Endodermal cell (in vitro differentiated cells): ENCODE data around the gene FBL. TPM values are rescaled to one million over a fixed set of nuclear protein-coding genes. Genes with fewer than 3 reads are reported as not detected.

ENCODE experiments used
- DNase-seq: peaks from one replicate; pipeline ENCODE4 v3.0.0-alpha.2; 2017
- H3K27ac ChIP-seq: 2 replicates; pipeline ENCODE4 v1.5.1; 2013; ENCODE audit warnings: mild to moderate bottlenecking, low read depth, low read length, moderate library complexity
- H3K27me3 ChIP-seq: 2 replicates; pipeline ENCODE4 v1.6.1; 2013; ENCODE audit warnings: mild to moderate bottlenecking, low read length, moderate library complexity; ENCODE audit not compliant: insufficient read depth, control insufficient read depth, poor library complexity, severe bottlenecking
- H3K36me3 ChIP-seq: 2 replicates; pipeline ENCODE4 v1.7.0; 2013; ENCODE audit warnings: mild to moderate bottlenecking, low read length, moderate library complexity; ENCODE audit not compliant: control insufficient read depth, insufficient read depth
- H3K4me1 ChIP-seq: one replicate; pipeline ENCODE4 v1.7.0; 2013; ENCODE audit warnings: low read length; ENCODE audit not compliant: control insufficient read depth, insufficient read depth
- H3K4me3 ChIP-seq: 2 replicates; pipeline ENCODE4 v1.5.1; 2013; ENCODE audit warnings: mild to moderate bottlenecking, low read length, moderate library complexity
- H3K9ac ChIP-seq: 2 replicates; pipeline ENCODE4 v1.6.1; 2013; ENCODE audit warnings: mild to moderate bottlenecking, low read length, moderate library complexity; ENCODE audit not compliant: poor library complexity, severe bottlenecking; ENCODE audit errors: extremely low read depth
- H3K9me3 ChIP-seq: 2 replicates; pipeline ENCODE4 v1.6.1; 2013; ENCODE audit warnings: mild to moderate bottlenecking, low read length, moderate library complexity; ENCODE audit not compliant: control insufficient read depth
- H3K27ac Mint-ChIP-seq: 2 replicates; pipeline ENCODE4 v1.8.0; 2020; ENCODE audit warnings: mixed read lengths
- H3K27me3 Mint-ChIP-seq: 2 replicates; pipeline ENCODE4 v1.8.0; 2021; ENCODE audit warnings: mild to moderate bottlenecking, mixed read lengths; ENCODE audit not compliant: insufficient read depth
- H3K36me3 Mint-ChIP-seq: 2 replicates; pipeline ENCODE4 v1.8.0; 2020; ENCODE audit warnings: low read depth, mixed read lengths
- H3K4me1 Mint-ChIP-seq: 2 replicates; pipeline ENCODE4 v1.8.0; 2020; ENCODE audit warnings: mixed read lengths
- H3K4me3 Mint-ChIP-seq: 2 replicates; pipeline ENCODE4 v1.8.0; 2020; ENCODE audit warnings: mild to moderate bottlenecking, moderate library complexity, mixed read lengths
- H3K9me3 Mint-ChIP-seq: 2 replicates; pipeline ENCODE4 v1.8.0; 2020; ENCODE audit warnings: mild to moderate bottlenecking, mixed read lengths
- CTCF ChIP-seq: fragments of 200-600 bp; sonication (generic); conservative IDR thresholded peaks from 2 replicates; pipeline ENCODE4 v1.5.0; 2021; ENCODE audit warnings: antibody characterized with exemption, mild to moderate bottlenecking
- WGBS, 2 experiments: methylation state at CpG; one replicate each; pipeline versions ENCODE4 v1.1.5 to v1.1.7; 2013; ENCODE audit warnings: missing lambda C conversion rate in 2 of 2, mixed read lengths in 1 of 2; ENCODE audit not compliant: insufficient coverage in 1 of 2, insufficient read length in 1 of 2; 5-methylcytosine and 5-hydroxymethylcytosine counted together
- total RNA-seq, 2 donors: library from RNA; stranded (reverse); fragmentation: NEBNext Ultra II Directional in 1 of 2; extraction: Animal tissue kit (Norgen Biotek cat#: 25700) in 1 of 2; gene quantifications; 2 replicates in 1 of 2; 3 replicates in 1 of 2; pipeline ENCODE4 v1.2.1, GENCODE V29; 2021

Gene FBL
- total RNA-seq, 2 donors from 2014 or later, result 356 to 387 TPM

GRCh38 chr19:39819786-39820185 lies 26.4 kb downstream of the FBL start:
- 83 to 100% methylated on average over 2 to 3 of the region's 3 CpGs for WGBS, 2 experiments
- no peak for DNase-seq
- H3K4me1 Mint-ChIP-seq, result no peaks in the 10 kb centered on the region
- Histone ChIP-seq H3K27ac (no peak overlapping the region), H3K4me1 (no peaks in the 10 kb centered on the region), H3K27me3 (no peaks in the 10 kb centered on the region), H3K36me3 (no peaks in the 10 kb centered on the region), H3K4me3 (no peak overlapping the region), H3K9ac (no peak overlapping the region), H3K9me3 (peaks cover 4% of the 10 kb centered on the region)
- no peak overlapping the region for H3K27ac Mint-ChIP-seq
- H3K4me3 Mint-ChIP-seq, result no peak overlapping the region
- no peaks in the 10 kb centered on the region for H3K27me3 Mint-ChIP-seq
- TF ChIP-seq CTCF, result no peak
- H3K9me3 Mint-ChIP-seq, result no peaks in the 10 kb centered on the region
- H3K36me3 Mint-ChIP-seq, result no peaks in the 10 kb centered on the region

- no peaks in the 10 kb centered on the region for H3K27me3 Mint-ChIP-seq
These were observed 27.5 kb downstream of the FBL start for GRCh38 chr19:39818626-39819097.

GRCh38 chr19:39817888-39818561 lies 28.2 kb downstream of the FBL start:
- DNase-seq, result no peak
- WGBS, 2 experiments, result 88 to 100% methylated on average over 7 to 12 of the region's 12 CpGs
- Histone ChIP-seq H3K27ac (no peak overlapping the region), H3K27me3 (no peaks in the 10 kb centered on the region), H3K4me3 (no peak overlapping the region), H3K9ac (no peak overlapping the region), H3K4me1 (no peaks in the 10 kb centered on the region), H3K9me3 (peaks cover 4% of the 10 kb centered on the region), H3K36me3 (no peaks in the 10 kb centered on the region)
- no peak for TF ChIP-seq CTCF
- Mint-ChIP-seq H3K27ac (no peak overlapping the region), H3K9me3 (no peaks in the 10 kb centered on the region), H3K27me3 (no peaks in the 10 kb centered on the region), H3K36me3 (no peaks in the 10 kb centered on the region), H3K4me3 (no peak overlapping the region), H3K4me1 (no peaks in the 10 kb centered on the region)

More at GRCh38 chr19:39818626-39819097, 27.5 kb downstream of the FBL start:
- no peaks in the 10 kb centered on the region for H3K27me3 ChIP-seq
- Mint-ChIP-seq H3K27ac (no peak overlapping the region), H3K36me3 (no peaks in the 10 kb centered on the region), H3K9me3 (no peaks in the 10 kb centered on the region), H3K4me1 (no peaks in the 10 kb centered on the region), H3K4me3 (no peak overlapping the region)
- no peak overlapping the region for H3K9ac ChIP-seq
- no peak overlapping the region for H3K4me3 ChIP-seq
- 92 to 100% methylated on average over 3 to 4 of the region's 4 CpGs for WGBS, 2 experiments
- no peak for TF ChIP-seq CTCF
- H3K9me3 ChIP-seq, result peaks cover 4% of the 10 kb centered on the region
- no peak overlapping the region for H3K27ac ChIP-seq
- DNase-seq, result no peak
- H3K4me1 ChIP-seq, result no peaks in the 10 kb centered on the region
- H3K36me3 ChIP-seq, result no peaks in the 10 kb centered on the region
